ENCODE data around the gene COG3.
"Not testable (repeated sequence)": the region's sequence is repeated elsewhere in the genome, so short reads cannot be mapped to it uniquely, and the experiment has no call there.

COG3 gene, protein sequence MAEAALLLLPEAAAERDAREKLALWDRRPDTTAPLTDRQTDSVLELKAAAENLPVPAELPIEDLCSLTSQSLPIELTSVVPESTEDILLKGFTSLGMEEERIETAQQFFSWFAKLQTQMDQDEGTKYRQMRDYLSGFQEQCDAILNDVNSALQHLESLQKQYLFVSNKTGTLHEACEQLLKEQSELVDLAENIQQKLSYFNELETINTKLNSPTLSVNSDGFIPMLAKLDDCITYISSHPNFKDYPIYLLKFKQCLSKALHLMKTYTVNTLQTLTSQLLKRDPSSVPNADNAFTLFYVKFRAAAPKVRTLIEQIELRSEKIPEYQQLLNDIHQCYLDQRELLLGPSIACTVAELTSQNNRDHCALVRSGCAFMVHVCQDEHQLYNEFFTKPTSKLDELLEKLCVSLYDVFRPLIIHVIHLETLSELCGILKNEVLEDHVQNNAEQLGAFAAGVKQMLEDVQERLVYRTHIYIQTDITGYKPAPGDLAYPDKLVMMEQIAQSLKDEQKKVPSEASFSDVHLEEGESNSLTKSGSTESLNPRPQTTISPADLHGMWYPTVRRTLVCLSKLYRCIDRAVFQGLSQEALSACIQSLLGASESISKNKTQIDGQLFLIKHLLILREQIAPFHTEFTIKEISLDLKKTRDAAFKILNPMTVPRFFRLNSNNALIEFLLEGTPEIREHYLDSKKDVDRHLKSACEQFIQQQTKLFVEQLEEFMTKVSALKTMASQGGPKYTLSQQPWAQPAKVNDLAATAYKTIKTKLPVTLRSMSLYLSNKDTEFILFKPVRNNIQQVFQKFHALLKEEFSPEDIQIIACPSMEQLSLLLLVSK

DNA sequence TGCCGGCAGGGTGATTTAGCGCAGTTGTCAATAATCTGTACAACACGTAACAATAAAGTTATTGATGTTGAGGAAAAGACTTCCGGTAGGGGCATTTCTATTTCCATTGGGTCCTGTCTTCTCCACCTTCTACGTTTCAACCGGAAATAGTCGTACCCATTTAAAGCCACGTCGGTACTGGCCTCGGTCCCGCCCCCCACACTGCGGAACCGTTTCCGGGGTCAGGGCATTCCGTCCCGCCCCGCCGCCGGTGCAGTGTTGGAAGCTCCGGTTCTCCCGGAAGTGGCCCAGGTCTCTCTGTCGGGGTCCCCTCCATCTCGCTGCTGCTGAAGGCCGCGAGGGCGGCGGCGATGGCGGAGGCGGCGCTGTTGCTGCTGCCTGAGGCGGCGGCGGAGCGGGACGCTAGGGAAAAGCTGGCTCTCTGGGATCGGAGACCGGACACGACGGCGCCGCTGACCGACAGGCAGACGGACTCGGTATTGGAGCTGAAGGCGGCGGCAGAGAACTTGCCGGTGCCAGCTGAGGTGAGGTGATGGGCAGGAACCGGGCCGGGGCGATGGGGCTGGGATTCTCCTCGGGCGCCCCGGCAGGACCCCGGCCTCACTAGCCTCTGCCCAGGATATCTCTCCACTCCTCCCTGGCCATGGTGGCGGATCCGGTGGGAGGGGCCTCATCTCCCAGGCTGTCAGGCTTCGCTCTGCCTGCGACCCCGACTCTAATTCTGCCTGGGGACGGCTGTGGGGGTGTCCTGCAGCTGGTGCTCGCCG is at the start of gene COG3:
TSS of gene COG3 (plus strand) at position 253 of the 767 bp plus-strand sequence. CDS start at position 351, 98 bp downstream.
- DNase-seq = peak; percentile 99

DNA sequence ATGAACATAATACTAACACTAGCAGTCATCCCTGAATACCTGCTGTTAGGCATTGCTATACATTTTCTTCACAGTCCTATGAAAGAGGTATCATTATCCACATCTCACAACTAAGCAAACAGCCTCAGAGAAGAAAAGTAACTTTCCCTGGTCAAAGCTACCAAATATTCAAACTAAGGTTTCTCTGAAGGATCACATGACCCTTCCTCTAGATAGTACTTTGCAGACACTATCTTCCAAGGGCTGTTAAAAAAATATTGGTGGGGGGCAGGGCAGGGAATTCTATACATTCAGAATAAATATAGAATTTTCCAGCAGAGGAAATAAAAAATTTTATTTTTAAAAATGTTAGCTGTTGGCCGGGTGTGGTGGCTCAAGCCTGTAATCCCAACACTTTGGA is 49.6 kb upstream of the COG3 start:
- no peak for DNase-seq

DNA sequence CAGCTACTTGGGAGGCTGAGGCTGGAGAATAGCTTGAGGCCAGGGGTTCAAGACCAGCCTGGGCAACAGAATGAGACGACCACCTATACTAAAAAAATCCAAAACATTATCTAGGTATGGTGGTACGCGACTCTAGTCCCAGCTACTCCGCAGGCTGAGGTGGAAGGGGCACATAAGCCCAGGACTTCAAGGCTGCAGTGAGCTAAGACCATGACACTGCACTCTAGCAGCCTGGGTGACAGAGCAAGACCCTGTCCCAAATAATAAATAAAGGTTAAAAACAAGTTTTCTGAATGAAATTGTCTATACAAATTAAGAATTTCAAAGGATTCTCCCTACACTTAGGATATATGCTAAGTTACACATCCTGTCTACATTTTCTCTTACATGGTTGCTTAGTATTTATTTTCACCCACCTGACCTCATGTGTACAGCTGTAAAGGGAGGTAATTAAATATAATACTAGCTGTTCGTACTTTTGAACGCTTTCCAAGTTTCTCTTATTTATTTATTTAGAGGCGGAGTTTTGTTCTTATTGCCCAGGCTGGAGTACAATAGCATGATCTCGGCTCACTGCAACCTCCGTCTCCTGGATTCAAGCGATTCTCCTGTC is 48.1 kb upstream of the COG3 start:
- DNase-seq = no peak

DNA sequence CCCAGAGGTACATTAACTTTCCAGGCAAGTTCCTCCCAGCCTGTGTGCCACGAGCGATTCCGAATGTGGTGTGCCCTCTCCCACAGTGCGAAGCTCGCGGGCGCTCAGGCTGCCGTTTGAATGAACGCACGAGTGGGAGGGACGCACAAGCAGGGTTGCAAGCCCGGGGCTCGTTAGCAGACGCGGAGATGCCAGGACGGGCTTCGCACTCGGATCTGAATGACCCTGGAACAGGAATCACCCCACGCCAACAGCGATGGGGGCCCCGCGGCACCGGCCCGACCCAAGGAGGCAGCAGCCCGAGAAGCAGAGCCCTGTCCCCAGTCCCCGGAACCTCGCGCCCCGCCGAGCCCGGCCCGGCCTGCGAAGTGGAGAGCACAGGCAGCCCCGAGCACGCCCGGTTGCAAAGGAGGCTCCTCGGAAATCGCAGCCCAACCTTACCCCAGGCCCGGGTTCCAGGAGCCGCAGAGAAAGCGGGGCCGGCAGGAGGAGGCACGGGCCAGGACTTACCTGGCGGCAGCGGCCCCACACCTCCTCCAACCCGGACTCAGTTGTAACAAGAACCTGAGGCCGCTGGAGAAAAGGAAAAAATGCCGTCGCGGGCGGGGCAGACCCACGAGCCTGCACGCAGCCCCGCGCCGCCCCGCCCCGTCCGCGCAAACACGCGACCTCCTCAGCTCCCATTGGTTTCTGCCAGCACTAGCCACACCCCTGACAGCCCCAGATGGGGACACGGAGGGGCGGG is 46.8 kb upstream of the COG3 start, which contains the start of gene SLC25A30:
TSS of gene SLC25A30 (minus strand) at position 584 of the 745 bp plus-strand sequence. CDS start 6,948 bp downstream, outside the sequence.
- peak; percentile 85 for DNase-seq

DNA sequence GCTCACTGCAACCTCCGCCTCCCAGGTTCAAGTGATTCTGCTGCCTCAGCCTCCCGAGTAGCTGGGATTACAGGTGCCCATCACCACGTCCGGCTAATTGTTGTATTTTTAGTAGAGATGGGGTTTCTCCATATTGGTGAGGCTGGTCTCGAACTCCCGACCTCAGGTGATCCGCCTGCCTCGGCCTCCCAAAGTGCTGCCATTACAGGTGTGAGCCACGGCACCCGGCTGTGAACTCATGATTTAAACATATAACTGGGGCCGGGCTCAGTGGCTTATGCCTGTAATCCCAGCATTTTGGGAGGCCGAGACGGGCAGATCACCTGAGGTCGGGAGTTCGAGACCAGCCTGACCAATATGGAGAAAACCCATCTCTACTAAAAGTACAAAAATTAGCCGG is 45.4 kb upstream of the COG3 start:
- DNase-seq = not testable (repeated sequence)

DNA sequence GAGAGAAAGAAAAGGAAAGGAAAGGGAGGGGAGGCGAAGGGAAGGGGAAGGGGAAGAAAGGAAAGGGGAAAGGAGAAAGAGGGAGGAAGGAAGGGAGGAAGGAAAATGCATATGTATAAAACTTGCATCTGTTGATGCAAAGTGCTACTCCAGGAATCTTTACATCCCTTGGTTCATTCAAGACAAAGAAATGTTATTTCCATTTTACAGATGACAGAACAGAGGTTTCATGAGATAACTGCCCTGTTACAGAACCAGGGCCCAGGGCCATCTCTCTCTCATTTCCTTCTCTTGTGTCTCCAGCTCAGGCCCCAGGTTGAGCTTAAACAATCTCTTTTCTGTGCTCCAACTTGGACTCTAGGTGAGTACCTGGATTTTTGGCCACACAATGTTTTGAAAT is 44.8 kb upstream of the COG3 start:
- no peak for DNase-seq

DNA sequence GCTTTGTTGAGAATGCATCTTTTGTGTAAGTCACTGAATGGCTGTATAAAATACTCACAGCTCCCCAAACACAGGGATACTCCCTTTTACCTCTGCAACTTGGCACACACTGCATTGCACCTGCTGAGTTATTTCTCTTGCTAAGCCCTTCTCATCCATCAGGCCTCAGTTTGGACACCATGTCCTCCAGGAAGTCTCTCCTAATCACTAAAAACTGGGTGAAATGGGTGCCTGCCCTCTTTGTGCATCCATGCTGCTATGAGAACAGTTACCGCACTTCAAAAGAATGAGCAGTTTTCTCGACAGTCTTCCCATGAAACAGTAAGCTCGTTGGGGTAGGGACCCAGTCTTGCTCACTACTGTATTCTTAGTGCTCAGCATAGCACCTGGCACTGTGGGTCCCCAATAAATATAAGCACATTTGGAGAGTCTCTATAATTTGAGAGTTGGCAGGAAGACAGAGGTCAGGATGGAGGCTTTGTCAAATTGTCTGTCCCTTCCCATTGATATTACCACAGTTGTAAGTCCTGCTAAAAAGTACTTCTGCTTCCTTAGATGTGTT is 41.9 kb upstream of the COG3 start:
- no peak for DNase-seq

DNA sequence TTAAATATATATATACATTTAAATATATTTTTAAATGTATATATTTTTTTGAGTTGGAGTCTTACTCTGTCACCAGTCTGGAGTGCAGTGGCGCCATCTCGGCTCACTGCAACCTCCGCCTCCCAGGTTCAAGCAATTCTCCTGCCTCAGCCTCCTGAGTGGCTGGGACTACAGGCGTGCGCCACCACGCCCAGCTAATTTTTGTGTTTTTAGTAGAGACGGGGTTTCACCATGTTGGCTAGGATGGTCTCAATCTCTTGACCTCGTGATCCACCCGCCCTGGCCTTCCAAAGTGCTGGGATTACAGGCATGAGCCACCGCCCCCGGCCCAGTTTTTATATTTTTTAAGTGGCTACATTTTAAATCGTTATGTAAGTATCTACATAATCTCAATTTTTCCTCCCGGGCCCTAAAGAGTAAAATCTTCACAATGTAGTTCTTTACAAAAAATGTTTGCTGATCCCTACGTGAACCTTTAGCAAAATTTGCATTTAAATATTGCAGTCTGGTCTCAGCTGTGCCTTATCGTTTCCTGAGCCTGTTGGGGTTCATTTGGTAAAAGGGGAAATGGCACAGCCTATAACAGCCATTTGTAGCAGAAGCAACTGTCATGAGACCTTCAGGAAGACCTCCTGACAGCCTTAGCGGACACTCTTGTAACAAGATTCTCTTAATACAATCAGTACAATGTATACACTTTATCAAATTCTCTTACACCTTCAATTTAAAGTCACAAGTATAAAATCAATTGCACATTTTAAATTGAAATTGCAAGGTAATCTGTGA is 38.5 kb upstream of the COG3 start:
- DNase-seq = peak; percentile 19

DNA sequence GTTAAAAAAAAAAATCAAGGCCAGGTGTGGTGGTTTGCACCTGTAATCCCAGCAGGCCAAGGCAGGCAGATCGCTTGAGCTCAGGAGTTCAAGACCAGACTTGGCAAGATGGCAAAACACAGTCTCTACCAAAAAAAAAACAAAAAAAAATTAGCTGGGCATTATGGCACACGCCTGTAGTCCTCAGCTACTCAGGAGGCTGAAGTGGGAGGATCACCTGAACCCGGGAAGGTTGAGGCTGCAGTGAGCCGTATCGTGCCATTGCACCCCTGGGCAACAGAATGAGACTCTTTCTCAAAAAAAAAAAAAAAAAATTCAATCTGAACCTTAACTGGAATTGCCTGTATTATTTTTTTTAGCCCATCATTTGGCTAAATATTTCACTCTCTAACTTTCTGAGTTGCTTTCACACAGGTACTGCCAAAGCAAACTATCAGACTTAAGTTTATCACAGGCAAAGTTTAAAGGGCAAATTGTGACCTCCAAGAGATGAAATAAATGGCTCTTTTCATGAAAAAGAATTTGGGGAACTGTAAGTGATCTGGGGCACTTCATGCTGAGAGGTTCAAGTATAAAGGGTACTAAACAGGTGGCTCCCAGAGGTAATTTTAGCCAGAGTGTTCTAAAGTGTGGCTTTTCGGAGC is 31.9 kb upstream of the COG3 start:
- no peak for DNase-seq

DNA sequence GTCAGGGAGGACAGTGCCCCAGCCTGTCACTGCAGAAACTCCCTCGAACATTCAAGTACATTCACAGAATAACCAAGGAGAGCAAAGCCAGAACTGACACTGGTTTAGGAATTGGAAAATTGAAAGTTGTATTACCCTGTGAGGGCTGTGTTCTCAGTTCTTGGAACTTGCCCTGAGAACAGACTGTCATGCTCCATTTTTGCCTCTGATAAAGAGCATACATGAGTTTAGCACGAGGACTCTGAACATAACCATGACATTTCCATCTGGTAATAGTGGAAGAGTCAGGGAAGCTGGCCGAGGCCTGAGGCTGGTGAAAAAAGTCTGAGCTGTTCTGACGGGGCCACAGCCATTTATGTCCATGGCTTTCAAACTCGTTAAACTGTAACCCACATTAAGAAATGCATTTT is 31.4 kb upstream of the COG3 start:
- no peak for DNase-seq

DNA sequence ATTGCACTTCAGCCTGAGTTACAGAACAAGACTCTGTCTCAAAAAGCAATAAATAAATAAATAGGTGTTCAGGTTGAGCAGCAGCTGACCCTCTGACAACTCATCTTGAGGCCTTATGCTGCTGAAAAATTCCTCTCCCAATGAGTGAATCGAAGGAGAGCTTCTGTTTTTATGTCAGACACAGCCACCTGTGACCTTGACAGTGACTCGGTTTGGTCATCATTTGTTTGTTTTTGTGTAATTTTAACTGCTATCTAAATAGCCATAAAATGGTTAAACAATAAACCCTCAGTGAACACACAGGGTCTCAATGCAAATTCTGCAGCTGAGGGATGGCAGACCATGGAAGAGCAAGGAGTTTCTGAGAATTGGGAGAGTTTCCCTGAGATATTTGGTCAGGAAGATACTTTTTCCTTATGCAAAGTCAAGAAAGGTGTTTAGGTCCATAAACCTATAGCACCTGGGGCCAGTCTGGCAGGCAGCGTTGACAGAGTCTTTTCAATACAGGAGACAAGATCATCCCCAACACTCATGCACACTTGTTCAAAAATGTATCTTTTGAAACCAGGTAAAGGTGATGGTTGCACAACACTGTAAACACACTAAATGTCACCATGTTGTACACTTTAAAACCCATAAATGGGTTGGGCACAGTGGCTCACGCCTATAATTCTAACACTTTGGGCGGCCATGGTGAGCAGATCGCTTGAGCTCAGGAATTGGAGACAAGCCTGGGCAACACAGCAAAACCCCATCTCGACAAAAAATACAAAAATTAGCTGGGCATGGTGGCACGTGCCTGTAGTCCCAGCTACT is 30.0 kb upstream of the COG3 start:
- no peak for DNase-seq

DNA sequence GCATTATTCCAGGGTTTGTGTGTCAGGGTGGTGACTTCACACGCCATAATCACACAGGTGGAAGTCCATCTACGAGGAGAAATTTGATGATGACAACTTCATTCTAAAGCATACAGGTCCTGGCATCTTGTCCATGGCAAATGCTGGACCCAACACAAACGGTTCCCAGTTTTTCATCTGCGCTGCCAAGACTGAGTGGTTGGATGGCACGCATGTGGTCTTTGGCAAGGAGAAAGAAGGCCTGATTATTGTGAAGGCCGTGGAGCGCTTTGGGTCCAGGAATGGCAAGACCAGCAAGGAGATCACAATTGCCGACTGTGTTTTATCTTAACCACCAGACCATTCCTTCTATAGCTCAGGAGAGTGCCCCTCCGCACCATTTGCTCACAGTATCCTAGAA is 28.4 kb upstream of the COG3 start:
- no peak for DNase-seq

DNA sequence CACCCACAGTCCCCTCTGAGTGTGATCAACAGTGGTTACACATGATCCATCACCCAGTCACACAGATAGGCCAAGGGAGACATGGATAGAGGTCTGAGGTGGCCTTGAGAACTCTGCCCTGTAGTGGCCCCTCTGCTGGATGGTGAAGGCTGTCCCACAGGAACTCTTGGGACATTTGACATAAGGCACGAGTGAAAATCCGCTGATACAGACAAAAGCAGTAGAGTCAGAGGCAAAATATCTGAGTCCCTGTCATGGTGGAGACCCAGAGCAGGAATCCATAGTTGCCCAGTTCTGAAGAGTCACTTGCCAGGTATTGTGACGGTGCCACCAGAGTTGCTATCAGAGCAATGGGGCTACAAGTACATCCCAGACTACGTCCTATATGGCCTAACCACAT is 27.8 kb upstream of the COG3 start:
- DNase-seq = no peak

DNA sequence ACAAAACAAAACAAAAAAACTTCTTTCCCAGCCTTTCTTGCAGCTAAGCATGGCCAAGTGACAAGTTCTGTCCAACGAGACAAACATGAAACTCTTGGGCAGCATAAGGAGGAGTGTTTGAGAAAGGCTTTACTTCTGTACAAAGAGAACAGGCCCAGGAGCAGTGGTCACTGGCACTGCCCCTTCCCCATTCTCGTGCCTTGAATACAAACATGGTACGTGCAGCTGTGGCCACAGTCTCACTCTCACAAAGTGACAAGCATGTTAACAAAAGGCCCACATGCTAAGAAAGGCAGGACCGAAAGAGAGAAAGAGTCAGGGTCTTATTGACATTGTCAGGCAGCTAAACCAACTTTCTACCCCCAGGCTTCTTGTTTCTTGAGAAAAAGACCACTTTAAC is 26.8 kb upstream of the COG3 start:
- DNase-seq = no peak

DNA sequence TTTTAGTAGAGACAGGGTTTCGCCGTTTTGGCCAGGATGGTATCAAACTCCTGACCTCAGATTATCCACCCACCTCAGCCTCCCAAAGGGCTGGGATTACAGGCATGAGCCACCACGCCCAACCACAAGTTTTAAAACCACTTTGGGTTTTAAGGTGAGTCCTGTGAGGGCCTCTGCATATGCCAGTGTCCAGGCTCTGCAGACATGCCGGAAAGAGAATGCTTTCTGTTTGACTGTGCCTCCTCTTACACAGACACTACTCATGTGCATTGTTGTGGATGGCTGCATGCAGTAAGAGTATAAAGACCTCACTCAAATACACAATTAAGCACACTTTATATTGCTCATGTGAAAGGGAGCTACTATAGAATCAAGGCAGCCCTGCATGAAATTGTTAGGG is 25.7 kb upstream of the COG3 start:
- DNase-seq = no peak

DNA sequence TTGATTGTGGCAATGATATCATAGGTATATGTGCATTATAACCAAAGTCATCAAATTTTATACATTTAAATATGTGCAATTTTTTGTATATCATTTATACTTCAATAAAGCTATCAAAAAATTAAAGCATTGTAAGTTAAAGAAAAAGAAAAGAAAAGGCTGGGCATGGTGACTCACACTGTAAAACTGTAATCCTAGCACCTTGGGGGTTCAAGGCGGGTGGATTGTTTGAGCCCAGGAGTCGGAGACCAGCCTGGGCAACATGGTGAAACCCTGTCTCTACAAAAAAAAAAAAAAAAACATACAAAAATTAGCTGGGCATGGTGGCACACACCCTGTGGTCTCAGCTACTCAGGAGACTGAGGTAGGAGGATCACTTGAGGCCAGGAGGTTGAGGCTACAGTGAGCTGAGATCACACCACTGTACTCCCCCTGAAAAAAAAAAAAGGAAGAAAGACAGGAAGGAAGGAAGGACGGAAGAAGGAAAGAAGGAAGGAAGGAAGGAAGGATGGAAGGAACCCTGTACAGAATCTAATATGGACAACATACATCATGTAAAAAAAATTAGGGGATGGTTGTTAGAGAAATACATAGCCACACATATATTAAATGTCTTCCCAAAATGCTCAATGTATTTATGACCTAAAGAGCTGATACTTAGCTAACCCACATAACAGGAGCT is 24.8 kb upstream of the COG3 start:
- no peak for DNase-seq

DNA sequence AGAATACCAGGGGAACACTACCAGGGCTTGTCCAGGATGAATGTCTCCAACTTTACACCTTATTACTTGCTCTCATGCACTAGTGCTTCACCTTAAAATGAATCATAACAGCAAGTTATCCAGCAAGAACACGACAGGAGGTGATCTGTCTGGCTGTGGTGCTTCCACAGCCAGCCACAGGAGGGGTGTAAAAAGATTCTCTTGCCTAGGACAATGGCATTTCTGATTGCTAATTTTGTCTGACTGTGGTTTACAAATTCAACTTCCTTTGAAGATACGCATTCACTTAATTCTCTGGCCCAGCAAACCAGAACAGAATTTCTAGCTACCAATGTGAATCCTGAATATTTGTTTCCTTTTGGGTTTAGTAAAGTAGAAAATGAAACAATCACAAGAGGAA is 23.1 kb upstream of the COG3 start:
- DNase-seq = no peak

DNA sequence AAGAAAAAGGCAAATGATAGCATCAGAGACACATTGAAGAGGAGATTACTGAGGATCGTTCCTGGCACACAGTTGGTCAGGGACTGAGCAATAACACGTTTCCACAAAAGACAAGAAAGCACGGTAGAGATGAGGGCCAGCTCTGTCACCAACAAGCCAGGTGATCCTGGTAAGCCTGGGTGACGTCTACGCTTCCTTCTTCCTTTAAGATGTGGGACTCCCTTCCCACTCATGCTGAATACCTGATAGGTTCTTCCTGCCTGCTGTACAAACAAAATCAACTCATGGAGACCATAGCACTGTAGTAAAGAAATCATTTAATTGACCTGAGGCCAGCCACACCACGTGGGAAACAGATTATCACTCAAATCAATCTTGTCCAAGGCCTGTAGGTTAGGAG is 19.7 kb upstream of the COG3 start:
- no peak for DNase-seq

DNA sequence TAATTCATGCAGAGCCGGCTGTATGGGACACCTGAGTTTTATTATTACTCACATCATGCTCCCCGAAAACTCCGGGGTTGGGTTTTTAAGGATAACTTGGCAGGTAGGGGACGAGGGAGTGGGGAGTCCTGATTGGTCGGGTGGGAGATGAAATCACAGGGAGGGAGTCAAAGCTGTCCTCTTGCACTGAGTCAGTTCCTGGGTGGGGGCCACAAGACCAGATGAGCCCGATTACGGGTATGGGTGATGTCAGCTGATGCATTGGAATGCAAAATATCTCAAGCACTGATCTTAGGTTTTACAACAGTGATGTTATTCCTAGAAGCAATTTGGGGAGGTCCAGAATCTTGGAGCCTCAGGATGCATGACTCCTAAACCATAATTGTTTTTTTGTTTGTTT is 18.6 kb upstream of the COG3 start:
- DNase-seq = no peak
